Measurements from ENCODE around the gene HLA-DPA1.

HLA-DPA1 gene

DNA sequence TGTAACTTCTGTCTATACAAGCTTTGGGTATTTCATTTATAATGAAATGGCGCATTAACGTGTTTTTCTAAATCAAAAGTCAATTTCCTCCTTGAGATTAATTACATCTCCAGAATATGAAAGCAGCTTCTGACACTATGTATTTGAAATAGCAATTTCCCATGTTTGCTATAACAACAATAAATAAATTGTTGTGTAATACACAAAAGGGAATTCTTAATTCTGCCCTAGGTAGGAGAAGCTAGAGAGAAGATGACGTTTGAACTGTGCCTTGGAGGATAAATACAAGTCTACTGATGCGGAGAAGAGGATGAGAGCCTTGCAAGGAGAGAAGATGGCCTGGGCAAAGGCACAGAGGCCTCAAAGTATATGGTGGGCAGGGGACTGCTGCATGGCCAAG, 56.4 kb downstream of the HLA-DPA1 start:
- no peak for DNase-seq (ENCODE audit: low read depth)

DNA sequence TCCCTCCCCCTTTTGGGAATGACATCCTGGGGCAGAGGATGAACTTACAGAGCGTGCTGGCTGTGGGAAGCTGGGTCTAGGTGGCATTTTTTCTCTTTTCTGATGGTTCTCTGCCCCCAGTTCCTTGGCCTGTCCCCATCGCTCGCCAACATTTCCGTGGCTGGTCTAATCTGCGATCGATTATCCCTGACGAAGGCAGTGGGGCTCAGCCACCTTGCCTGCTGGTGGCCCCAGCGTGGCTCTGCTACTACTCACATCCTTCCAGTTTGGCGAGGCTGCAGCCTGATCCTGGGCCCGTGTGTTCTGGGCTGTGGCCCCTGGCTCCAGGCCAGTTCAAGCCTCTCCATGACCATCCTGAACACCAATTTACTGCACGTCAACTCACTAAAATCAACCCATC, 57.7 kb downstream of the HLA-DPA1 start:
- DNase-seq (ENCODE audit: low read depth), result no peak

DNA sequence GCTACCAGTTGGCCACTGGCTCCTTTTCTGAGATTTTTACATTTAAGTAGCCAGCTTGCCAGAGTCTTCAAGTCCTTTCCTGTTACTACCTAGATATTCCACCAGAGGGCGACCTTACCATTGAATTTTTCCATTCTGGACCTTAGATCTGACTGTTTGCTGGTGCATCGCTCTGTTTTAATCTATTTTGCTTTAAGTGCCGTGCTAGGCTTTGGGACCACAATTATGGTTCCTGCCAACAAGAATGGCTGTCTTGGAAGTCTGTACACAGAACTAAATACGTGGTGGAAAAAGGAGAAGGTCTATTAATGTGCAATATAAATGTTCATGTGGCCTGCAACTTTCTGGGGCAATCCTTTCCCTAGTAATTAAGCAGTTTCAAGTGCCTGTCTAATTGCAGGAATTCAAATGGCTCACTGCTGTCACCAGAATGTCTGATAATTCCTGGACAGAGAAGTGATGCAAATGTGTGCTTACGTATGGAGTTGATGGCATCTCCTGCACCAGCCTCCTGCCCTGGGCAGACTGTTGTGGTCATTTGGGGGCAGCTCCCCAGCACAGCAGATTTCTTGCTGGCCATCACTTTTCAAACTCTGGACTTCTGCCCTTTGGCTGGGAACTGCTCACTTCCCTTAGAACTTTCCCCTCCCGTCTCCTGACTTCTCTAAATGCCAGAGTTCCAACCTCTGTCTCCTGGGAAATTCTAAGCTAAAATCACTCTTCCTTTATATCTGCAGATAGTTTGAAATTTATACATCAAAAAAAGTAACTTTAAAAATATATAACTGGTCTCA, 58.4 kb downstream of the HLA-DPA1 start:
- peak; percentile 43 for DNase-seq (ENCODE audit: low read depth)
